ENCODE measurements around the gene KRT33A. TPM values are rescaled to one million over a fixed set of nuclear protein-coding genes. Genes with fewer than 3 reads are reported as not detected.

KRT33A gene
- polyA plus RNA-seq, 12 donors, result not detected

DNA sequence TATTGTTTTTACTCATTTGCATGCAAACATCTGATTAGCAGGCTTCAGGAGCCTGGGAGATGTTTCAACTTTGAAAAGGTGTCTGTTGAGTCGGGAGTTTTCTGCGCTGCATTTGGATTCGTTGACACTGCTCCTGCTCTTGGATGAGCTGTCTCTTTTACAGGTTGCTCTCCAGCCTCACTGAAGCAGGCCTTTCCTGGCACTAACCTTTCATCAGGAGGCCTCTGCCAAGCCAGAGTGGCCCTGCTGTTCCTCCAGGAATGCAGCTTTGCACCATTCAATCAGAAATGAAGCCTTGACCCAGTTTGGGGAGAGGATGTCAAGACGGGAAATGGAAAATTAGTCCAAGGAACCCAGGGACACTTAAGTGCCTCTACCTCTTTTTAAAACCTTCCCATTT, 47.6 kb downstream of the KRT33A start:
- no peak for DNase-seq

DNA sequence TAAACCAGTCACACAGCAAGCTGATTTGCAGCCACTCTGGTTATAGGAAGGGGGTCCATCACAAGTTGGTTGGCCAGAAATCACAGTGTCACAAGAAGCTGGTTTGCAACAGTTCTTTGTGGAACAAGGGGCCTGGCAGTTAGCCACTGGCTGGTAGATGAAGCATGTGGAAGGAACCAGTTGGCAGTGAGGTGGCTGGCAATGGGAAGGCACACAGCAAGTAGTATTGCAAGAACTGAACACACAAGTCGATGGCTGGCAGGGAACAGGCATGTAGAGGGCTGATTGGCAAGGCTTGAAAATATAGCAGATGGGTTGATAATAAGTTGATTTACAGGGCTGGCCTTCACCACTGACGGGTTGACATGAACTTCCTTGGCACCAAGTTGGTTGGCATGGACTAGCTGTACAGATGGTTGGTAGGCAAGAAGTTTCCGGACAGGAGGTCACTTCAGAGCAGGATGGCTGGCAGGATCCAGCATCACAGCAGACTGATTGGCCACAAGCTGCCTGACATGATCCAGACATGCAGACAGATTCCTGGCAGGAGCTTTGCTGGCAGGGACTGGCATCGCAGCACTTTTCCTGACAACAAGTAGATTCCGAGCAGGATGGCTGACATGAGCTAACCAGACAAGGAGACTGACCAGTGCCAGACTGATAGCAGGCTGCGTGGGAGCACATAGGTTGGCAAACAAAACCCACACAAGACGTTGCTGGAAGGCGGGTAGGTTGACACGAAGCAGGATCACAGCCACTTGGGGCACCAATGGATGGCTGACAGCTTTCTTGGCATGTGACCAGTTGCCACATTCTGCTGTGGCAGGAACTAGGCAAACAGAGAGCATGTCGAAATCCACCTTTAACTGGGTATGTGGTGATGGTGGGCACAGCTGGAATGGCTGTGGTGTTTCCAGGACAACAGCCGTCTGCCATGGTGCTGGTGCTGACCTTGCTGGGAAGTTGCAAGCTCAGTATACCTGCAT, 48.4 kb downstream of the KRT33A start, which contains the start of gene KRTAP29-1:
TSS of gene KRTAP29-1 (minus strand) at position 936 of the 986 bp plus-strand sequence. CDS start at position 936, 0 bp downstream.
- no peak for DNase-seq

GRCh38 chr17:41301204-41301790, 49.3 kb downstream of the KRT33A start:
- no peak for DNase-seq

DNA sequence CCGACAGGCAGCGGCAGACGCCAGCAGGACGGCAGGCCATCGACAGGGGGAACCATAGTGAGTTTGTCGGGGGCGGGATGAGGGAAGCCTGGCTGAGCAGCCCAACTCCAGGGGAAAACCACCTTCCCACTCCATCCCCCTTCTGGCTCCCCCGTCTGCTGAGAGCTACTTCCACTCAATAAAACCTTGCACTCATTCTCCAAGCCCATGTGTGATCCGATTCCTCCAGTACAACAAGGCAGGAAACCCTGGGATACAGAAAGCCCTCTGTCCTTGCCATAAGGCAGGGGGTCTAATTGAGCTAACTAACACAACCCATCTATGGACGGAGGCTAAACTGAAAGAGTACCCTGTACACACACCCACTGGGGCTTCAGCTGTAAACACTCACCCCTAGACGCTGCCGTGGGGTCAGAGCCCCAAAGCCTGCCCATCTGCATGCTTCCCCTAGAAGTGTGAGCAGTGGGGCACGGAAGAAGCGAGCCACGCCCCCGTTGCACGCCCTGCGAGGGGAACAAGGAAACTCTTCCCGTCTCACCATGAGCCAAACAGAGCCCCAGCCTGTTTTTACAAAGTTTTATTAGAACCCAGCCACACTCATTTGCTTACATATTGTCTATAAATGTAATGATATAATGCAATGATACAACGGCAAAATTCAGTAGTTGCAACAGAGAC, 52.0 kb downstream of the KRT33A start:
- no peak for DNase-seq

DNA sequence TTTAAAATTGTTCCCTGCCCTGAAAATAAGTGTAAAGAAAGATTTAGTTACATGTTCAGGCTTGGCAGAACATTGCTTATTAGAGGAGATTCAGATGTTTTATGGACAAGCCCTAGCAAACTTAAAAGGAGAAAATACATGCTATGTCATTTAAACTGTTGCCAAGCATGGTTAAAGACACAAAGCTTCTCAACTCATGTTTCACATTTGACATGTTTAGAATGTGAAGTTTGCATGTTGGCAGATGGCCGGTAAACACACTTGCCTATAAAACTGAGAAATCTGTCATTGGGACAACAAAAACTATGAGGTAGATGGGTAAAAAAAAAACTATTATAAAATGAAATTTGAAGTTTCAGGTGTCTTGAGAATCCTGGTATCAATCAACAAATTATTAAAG, 53.8 kb downstream of the KRT33A start:
- DNase-seq, result no peak

Other genes starting within 250 kb of the KRT33A start
- not detected for gene KRTAP4-16, start 248.6 kb downstream of the KRT33A start, polyA plus RNA-seq (ENCODE audit: insufficient read length in 12 of 12)
- not detected for gene KRTAP4-9, start 245.4 kb downstream of the KRT33A start, polyA plus RNA-seq (ENCODE audit: insufficient read length in 12 of 12)
- gene KRTAP4-11, start 232.5 kb downstream of the KRT33A start, polyA plus RNA-seq (ENCODE audit: insufficient read length in 12 of 12), result not detected
- gene KRTAP4-12, start 226.6 kb downstream of the KRT33A start, polyA plus RNA-seq (ENCODE audit: insufficient read length in 12 of 12), result not detected
- not detected for gene KRTAP4-6, start 210.3 kb downstream of the KRT33A start, polyA plus RNA-seq (ENCODE audit: insufficient read length in 12 of 12)
- gene KRTAP4-5, start 201.0 kb downstream of the KRT33A start, polyA plus RNA-seq (ENCODE audit: insufficient read length in 12 of 12), result not detected
- gene KRTAP4-4, start 190.1 kb downstream of the KRT33A start, polyA plus RNA-seq (ENCODE audit: insufficient read length in 12 of 12), result not detected
- not detected for gene KRTAP4-3, start 182.6 kb downstream of the KRT33A start, polyA plus RNA-seq (ENCODE audit: insufficient read length in 12 of 12)
- gene KRTAP4-2, start 172.6 kb downstream of the KRT33A start, polyA plus RNA-seq (ENCODE audit: insufficient read length in 12 of 12), result not detected
- not detected for gene KRTAP4-1, start 165.9 kb downstream of the KRT33A start, polyA plus RNA-seq (ENCODE audit: insufficient read length in 12 of 12)
- gene KRTAP9-1, start 160.9 kb downstream of the KRT33A start, polyA plus RNA-seq (ENCODE audit: insufficient read length in 12 of 12), result not detected
- not detected for gene KRTAP9-2, start 124.2 kb downstream of the KRT33A start, polyA plus RNA-seq (ENCODE audit: insufficient read length in 12 of 12)
- not detected for gene KRTAP9-3, start 118.4 kb downstream of the KRT33A start, polyA plus RNA-seq (ENCODE audit: insufficient read length in 12 of 12)
- not detected for gene KRTAP9-8, start 112.8 kb downstream of the KRT33A start, polyA plus RNA-seq (ENCODE audit: insufficient read length in 12 of 12)
- gene KRTAP9-4, start 101.1 kb downstream of the KRT33A start, polyA plus RNA-seq (ENCODE audit: insufficient read length in 12 of 12), result not detected
- gene KRTAP9-9, start 95.4 kb downstream of the KRT33A start, polyA plus RNA-seq (ENCODE audit: insufficient read length in 12 of 12), result not detected
- gene KRTAP9-6, start 85.5 kb downstream of the KRT33A start, polyA plus RNA-seq (ENCODE audit: insufficient read length in 12 of 12), result under 1 TPM in 7 of 12 donors, not detected in 5; 0.11 to 0.65 (median 0.24) TPM
- not detected for gene KRTAP9-7, start 75.1 kb downstream of the KRT33A start, polyA plus RNA-seq (ENCODE audit: insufficient read length in 12 of 12)
- gene KRTAP29-1, start 48.0 kb downstream of the KRT33A start, polyA plus RNA-seq (ENCODE audit: insufficient read length in 12 of 12), result not detected
- gene KRTAP16-1, start 41.5 kb downstream of the KRT33A start, polyA plus RNA-seq (ENCODE audit: insufficient read length in 12 of 12), result not detected
- not detected for gene KRTAP17-1, start 35.1 kb downstream of the KRT33A start, polyA plus RNA-seq (ENCODE audit: insufficient read length in 12 of 12)
- gene KRT33B, start 19.0 kb upstream of the KRT33A start, polyA plus RNA-seq (ENCODE audit: insufficient read length in 12 of 12), result under 1 TPM in 3 of 12 donors, not detected in 9; 0.13 to 0.15 (median 0.14) TPM
- under 1 TPM in 1 of 12 donors, not detected in 11; 0.33 TPM for gene KRT34, start 31.5 kb upstream of the KRT33A start, polyA plus RNA-seq (ENCODE audit: insufficient read length in 12 of 12)
- 1 to 10 TPM in 10 of 12 donors, not detected in 2; 3.5 to 6.3 (median 4.4) TPM for gene KRT31, start 46.8 kb upstream of the KRT33A start, polyA plus RNA-seq (ENCODE audit: insufficient read length in 12 of 12)
- gene KRT37, start 73.8 kb upstream of the KRT33A start, polyA plus RNA-seq (ENCODE audit: insufficient read length in 12 of 12), result under 1 TPM in 1 of 12 donors, not detected in 11; 0.29 TPM
- not detected for gene KRT38, start 90.2 kb upstream of the KRT33A start, polyA plus RNA-seq (ENCODE audit: insufficient read length in 12 of 12)
- gene KRT32, start 116.6 kb upstream of the KRT33A start, polyA plus RNA-seq (ENCODE audit: insufficient read length in 12 of 12), result under 1 TPM in 1 of 12 donors, not detected in 11; 0.55 TPM
- under 1 TPM in 1 of 12 donors, not detected in 11; 0.11 TPM for gene KRT35, start 130.3 kb upstream of the KRT33A start, polyA plus RNA-seq (ENCODE audit: insufficient read length in 12 of 12)
- gene KRT36, start 139.1 kb upstream of the KRT33A start, polyA plus RNA-seq (ENCODE audit: insufficient read length in 12 of 12), result under 1 TPM in 1 of 12 donors, not detected in 11; 0.23 TPM
- gene KRT13, start 154.8 kb upstream of the KRT33A start, polyA plus RNA-seq (ENCODE audit: insufficient read length in 12 of 12), result 100 to 1,000 TPM in 3 of 12 donors, 1 to 10 TPM in 2, under 1 TPM in 1, not detected in 6; 0.63 to 746 (median 70.1) TPM
- gene KRT15, start 168.1 kb upstream of the KRT33A start, polyA plus RNA-seq (ENCODE audit: insufficient read length in 12 of 12), result 100 to 1,000 TPM in 1 of 12 donors, 10 to 100 TPM in 2, 1 to 10 TPM in 2, under 1 TPM in 2, not detected in 5; 0.13 to 365 (median 3.4) TPM
- gene KRT19, start 177.5 kb upstream of the KRT33A start, polyA plus RNA-seq (ENCODE audit: insufficient read length in 12 of 12), result 100 to 1,000 TPM in 1 of 12 donors, 10 to 100 TPM in 3, 1 to 10 TPM in 3, under 1 TPM in 4, not detected in 1; 0.34 to 178 (median 1.4) TPM
- gene KRT9, start 221.2 kb upstream of the KRT33A start, polyA plus RNA-seq (ENCODE audit: insufficient read length in 12 of 12), result under 1 TPM in 2 of 12 donors, not detected in 10; 0.17 to 0.44 TPM
- 100 to 1,000 TPM in 1 of 12 donors, 10 to 100 TPM in 2, 1 to 10 TPM in 2, under 1 TPM in 3, not detected in 4; 0.18 to 229 (median 2.1) TPM for gene KRT14, start 236.1 kb upstream of the KRT33A start, polyA plus RNA-seq (ENCODE audit: insufficient read length in 12 of 12)